HG03103 (cell line): ENCODE results near the gene LPAR2.

Source experiments
- ATAC-seq: cut with Tn5 transposase; IDR thresholded peaks from one replicate; pipeline ENCODE4 v1.9.1; 2021; ENCODE audit warnings: low read depth; ENCODE audit not compliant: unreplicated experiment

Gene LPAR2

GRCh38 chr19:19654441-19654840 lies 26.4 kb upstream of the LPAR2 start:
- no peak for ATAC-seq

- no peak for ATAC-seq
Measured at GRCh38 chr19:19653597-19654147, 25.7 kb upstream of the LPAR2 start.

- no peak for ATAC-seq
Measured at GRCh38 chr19:19652482-19653295, 24.7 kb upstream of the LPAR2 start.

GRCh38 chr19:19651076-19651475 lies 23.1 kb upstream of the LPAR2 start:
- ATAC-seq = no peak

GRCh38 chr19:19650331-19650730 lies 22.3 kb upstream of the LPAR2 start:
- ATAC-seq = no peak

- ATAC-seq = no peak
Measured at GRCh38 chr19:19649580-19649995, 21.6 kb upstream of the LPAR2 start.

- ATAC-seq = no peak
Measured at GRCh38 chr19:19649155-19649554, 21.1 kb upstream of the LPAR2 start.

- ATAC-seq = no peak
Measured at GRCh38 chr19:19647037-19647835, 19.2 kb upstream of the LPAR2 start.

GRCh38 chr19:19645233-19645870 lies 17.3 kb upstream of the LPAR2 start:
- no peak for ATAC-seq

- ATAC-seq = no peak
Measured at GRCh38 chr19:19644054-19644388, 16.0 kb upstream of the LPAR2 start.

GRCh38 chr19:19643158-19644053 lies 15.4 kb upstream of the LPAR2 start, which contains the start of gene GMIP:
GMIP (minus strand) TSS chr19:19643657; CDS start chr19:19643529, 128 bp downstream.
- ATAC-seq = peak; percentile 43

GRCh38 chr19:19642506-19643157 lies 14.6 kb upstream of the LPAR2 start:
- no peak for ATAC-seq

GRCh38 chr19:19637523-19638251 lies 9.7 kb upstream of the LPAR2 start:
- no peak for ATAC-seq

GRCh38 chr19:19637186-19637522 lies 9.1 kb upstream of the LPAR2 start:
- ATAC-seq = no peak

- no peak for ATAC-seq
Measured at GRCh38 chr19:19636573-19637185, 8.7 kb upstream of the LPAR2 start.

GRCh38 chr19:19635313-19635702 lies 7.3 kb upstream of the LPAR2 start:
- ATAC-seq = no peak

GRCh38 chr19:19634516-19635312 lies 6.7 kb upstream of the LPAR2 start:
- ATAC-seq = no peak
